GM10266 (cell line): Measurements from ENCODE around the gene RBM34.

ENCODE experiments used
- DNase-seq: peaks from one replicate; pipeline ENCODE4 v3.0.0; 2012; ENCODE audit errors: extremely low spot score
- TF ChIP-seq, protein P1 (sequence below): IDR thresholded peaks from 2 replicates; pipeline ENCODE4 v1.5.1; 2012; ENCODE audit warnings: mild to moderate bottlenecking, low read depth; ENCODE audit not compliant: control insufficient read depth, insufficient read depth; ENCODE audit errors: missing control alignments

RBM34 gene

DNA sequence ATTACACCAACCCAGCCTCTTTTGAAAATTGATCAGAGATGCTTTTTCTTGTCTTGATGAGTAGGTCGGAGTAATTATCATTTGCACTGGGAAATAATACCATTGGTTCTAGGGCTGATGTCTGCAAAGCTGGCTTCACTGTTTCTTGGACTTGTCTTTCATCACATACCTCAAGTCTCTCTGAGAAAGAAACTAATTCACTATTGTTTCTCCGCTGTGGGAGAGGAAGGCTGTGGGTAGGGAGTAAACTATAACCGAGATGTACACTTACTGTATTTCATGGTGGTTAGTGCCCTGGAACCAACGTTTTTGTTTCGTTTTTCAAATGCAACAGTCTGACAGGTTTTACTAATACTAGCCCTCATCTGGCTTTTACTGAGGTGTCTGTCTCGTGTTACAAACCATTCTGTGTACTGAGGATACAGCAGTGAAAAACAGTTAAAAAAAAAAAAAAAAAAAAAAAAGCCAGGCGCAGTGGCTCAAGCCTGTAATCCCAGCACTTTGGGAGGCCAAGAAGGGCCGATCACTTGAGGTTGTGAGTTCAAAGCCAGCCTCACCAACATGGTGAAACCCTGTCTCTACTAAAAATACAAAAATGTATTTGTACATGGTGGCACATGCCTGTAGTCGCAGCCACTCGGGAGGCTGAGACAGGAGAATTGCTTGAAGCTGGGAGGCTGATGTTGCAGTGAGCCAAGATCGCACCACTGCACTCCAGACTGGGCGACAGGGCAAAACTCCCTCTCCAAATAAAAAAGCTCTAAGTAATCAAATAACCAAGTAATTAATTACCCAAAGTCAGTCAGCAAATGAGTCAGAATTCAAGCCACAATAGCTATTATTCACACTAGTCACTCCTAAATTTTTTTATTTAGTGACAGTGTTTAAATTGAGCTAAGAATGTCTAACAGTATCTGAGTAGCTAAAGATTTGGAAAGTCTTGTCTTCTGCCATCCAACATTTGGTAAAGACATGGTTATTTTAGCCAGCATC is 55.7 kb downstream of the RBM34 start:
- peak; percentile 77 for DNase-seq

DNA sequence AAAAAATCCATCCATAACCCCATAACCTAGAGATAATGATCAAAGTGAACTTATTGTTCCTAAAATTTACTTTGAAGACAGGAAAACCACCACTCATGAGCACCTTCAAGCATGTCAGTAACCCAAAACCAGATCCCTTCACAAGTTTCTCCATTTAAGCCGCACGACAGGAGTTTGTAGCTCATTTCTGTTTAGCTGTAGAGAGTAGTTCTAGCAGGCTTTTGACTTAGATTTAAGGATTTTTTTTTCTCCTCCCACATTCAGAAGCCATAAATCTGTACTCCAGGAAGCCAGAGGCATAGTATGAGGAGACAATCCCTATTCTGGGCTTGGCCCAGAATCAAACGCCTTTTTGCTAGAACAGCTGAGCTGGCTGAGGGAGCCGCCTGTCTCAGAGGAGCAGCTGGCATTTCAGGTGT is 58.0 kb downstream of the RBM34 start:
- TF ChIP-seq, protein P1, sequence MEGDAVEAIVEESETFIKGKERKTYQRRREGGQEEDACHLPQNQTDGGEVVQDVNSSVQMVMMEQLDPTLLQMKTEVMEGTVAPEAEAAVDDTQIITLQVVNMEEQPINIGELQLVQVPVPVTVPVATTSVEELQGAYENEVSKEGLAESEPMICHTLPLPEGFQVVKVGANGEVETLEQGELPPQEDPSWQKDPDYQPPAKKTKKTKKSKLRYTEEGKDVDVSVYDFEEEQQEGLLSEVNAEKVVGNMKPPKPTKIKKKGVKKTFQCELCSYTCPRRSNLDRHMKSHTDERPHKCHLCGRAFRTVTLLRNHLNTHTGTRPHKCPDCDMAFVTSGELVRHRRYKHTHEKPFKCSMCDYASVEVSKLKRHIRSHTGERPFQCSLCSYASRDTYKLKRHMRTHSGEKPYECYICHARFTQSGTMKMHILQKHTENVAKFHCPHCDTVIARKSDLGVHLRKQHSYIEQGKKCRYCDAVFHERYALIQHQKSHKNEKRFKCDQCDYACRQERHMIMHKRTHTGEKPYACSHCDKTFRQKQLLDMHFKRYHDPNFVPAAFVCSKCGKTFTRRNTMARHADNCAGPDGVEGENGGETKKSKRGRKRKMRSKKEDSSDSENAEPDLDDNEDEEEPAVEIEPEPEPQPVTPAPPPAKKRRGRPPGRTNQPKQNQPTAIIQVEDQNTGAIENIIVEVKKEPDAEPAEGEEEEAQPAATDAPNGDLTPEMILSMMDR, result no peak
- DNase-seq, result no peak

More for the DNA sequence above, 55.7 kb downstream of the RBM34 start:
- TF ChIP-seq, protein P1, result no peak

DNA sequence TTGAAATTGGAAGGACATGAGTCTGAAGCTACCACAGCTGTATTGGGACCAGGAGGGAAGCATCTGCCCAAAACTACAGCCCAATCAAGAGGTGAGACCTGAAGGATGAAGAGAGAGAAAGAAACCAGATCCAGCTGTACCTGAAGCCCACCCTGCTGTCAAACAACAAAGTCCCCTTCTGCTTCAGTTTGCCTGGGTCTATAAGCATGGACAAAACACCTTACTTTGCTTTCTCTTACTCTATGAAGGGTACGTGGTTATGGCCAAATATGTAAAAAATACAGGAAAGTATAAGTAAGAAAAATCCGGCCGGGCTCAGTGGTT is 58.8 kb downstream of the RBM34 start:
- DNase-seq, result no peak
- TF ChIP-seq, protein P1, result no peak

DNA sequence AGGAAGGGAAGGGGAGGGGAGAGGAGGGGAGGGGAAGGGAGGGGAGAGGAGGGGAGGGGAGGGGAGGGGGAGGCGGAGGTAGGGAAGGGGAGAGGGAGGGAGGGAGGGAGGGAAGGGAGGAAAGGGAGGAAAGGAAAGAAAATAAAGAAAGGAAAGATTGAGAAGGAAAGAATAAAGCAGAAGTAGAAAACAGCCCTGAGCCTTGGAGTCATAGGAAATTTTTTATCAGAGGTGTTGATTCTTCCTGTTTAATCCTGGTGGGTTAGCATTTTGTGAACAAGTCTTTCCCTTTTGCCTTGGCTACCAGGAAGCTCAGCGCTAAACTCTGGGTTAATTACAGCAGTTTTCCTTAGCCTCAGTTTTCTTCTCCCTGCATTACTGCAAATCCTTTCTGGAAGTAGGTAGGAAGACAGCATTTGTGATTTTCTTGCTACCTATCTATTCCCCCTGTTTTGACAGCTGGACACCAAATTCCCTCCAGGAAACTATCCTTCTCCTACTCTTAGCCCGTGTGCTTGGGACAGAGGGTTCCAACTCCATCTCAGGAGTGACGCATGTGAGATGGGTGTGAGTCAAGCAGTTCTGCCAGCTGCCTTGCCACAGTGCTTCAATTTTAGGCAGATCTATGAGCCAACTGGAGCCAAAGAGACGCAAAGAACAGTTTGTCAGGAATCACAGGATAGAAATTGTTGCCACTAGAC is 59.3 kb downstream of the RBM34 start:
- DNase-seq, result no peak
- TF ChIP-seq, protein P1, result no peak

DNA sequence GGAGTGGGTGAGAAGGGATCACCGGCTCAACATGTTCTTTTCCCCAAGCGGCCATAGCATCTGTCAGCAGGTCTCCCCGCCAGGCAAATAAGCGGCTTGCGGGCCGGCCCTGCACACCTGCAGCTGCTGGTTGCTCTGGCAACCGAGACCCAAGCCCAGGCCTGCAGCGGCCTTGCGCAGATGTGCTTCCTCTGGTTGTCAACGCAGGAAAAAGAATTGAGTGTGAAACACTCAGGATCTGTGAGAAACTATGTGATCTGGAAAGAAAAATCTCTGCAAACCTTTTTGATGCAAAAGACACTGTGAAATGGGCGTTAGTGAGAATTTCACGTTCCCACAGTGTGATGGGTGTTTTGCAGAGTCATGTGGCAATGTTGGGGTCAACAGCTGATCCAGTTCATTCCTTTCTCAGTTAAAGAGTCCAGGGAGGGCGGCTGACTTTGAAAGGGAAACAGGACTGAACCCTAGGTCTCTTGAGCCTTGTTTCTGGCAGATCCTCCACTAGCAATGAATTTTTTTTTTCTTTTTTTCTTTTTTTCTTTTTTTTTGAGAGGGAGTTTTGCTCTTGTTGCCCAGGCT is 60.8 kb downstream of the RBM34 start:
- no peak for DNase-seq

DNA sequence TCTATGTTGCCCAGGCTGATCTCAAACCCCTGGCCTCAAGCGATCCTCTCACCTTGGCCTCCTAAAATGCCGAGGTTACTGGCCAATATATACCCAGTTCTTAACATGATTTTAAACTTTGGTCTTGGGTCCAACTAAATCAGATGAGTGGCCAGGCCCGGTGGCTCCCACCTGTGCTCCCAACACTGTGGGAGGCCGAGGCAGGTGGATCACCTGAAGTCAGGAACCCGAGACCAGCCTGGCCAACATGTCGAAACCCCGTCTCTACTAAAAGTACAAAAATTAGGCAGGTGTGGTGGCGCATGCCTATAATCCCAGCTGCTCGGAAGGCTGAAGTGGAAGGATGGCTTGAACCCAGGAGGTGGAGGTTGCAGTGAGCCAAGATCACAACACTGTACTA is 62.1 kb downstream of the RBM34 start:
- TF ChIP-seq, protein P1, result no peak
- no peak for DNase-seq

More for the DNA sequence above, 60.8 kb downstream of the RBM34 start:
- TF ChIP-seq, protein P1, result no peak
